ENCODE measurements around the gene CDC42EP5. TPM values are rescaled to one million over a fixed set of nuclear protein-coding genes. Genes with fewer than 3 reads are reported as not detected.
A peak's percentile ranks its signal among the peaks of the same experiment; 100 is the strongest.

CDC42EP5 gene
- total RNA-seq, 1 donor from 2014 or later = 24.5 TPM

DNA sequence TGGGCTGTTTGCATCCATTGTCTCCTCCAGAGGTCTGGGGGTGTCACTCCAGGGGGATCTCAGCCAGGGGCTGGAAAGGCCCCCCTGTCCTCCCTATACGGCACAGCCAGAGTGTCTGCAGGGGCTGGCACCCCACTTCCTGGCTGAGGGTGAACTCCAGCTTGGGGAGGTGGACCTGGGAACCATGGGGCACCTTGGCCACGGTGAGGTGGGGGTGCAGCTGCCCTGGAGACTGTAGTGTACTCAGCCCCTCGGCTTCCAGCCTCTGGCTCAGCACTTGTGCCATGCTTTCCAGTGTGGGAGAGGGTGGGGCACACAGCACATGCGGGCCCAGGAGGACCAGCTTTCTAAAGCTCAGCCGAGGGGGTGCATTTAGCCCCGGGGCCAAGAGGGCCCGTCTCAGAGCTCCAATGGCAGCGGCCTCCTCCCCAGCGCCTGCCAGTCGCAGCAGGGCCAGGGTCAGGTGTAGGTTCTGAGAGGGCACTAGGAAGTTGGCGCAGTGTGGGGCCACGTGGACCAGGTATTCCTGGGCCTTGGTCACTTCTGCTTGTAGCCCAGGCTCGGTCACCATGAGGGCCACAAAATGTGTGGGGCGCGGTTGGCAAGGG is 10.9 kb downstream of the CDC42EP5 start:
- DNase-seq = no peak

DNA sequence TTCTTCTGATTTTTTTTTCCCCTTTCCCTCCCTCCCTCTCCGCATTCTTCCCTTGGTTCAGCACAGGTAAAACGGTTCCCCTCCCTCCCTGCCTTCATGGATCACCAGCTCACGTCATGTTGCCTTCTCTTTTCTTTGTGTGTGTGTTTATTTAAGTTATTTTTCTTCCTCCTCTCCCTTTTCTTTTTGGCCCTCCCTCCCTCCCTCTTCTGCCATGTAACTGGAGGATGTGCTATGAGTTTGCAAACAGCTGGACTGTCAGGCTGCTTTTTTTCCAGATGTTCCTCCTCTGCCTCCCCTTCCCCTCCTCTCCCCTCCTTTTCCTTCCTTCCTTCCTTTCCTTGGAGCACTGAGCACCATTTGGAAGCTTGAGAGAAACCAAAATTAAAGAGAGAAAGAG is 11.5 kb downstream of the CDC42EP5 start:
- DNase-seq = peak; percentile 54

DNA sequence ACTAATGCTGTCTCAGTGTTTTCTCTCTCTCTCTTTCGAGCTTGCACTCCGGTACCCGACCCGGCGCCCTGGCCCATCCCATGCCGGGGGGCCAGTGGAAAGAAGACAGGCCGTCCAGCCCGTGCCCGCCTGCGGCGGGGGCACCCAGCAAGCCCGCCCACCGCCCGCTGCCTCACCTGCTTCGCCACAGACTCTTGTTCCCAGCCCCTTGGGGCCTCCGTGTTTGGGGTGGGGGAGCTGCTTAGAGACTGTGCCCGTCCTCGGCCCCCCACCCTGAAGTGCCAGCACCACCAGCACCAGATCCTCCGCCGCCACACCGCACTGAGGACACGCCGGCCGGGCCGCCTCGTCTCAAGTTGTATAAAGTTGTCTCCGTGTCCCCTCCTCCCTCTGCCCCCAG is 11.9 kb downstream of the CDC42EP5 start:
- no peak for DNase-seq

DNA sequence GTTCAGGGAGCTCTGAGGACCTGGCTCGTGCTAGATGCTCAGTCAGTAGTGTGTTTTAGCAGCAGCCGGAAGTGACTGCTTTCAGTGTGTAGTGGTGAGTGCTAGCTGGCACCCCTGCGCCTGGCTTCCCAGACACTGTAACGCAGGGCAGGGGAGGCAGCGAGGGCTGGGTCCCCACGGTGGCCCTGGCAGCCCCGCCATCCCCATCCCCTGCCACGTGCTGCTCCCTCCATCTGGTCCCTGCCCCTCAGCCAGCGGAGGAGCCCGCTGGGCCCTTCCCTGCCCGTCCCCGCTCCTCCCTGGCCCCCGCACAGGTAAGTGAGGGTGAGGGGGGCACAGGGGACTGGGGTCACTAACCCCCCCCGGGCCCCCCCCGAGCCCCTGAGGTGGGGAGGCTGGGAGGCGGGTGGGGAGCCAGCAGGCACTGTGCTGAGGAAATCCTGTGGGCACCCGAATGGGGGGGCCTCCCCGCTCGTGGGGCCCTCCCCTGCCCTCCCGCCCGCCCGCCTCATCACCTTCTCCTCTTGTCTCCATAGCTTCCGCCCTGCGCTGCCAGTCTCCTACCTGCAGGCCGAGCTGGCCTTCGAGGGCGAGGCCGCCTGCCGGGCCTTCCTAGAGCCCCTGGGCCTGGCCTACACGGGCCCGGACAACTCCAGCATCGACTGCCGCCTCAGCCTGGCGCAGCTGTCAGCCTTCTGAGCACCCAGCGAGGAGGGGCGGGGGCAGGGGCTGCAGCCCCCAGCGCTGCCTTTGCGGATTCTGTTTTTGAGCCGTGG is 12.7 kb downstream of the CDC42EP5 start:
- DNase-seq = no peak

DNA sequence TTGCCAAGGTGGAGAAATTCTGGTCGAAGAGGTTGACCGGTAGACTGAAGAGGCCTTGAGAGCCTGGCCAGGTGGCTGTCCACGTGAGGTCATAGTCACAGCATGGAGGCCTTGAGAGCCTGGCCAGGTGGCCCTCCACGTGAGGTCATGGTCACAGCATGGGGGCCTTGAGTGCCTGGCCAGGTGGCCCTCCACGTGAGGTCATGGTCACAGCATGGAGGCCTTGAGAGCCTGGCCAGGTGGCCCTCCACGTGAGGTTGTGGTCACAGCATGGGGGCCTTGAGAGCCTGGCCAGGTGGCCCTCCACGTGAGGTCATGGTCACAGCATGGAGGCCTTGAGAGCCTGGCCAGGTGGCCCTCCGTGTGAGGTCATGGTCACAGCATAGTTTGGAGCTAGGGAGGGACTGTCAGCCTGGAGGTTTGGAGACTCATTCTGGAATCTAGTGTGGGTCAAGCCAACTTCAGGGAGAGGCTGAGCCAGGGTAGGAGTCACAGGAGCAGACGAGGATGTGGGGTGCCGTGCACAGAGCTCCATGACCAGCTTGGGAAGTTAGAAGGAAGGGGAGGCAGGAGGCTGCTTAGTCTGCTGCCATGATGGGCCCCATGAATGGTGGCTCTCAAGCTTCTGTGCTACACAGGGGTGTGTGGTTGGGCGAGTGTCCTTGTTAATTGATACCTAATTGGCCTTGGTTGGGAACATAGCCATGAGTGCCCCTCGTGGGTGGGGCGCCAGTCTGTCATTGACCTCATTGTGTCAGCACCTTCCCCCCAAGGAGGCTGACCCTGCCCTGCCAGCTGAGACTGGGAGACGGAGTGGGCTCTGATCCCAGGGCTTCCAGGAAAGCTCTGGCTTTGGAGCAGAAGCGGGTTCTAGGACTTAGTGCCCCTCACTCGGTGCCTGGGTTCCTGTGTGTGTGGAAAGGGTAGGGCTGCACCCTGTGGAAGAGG is 13.5 kb downstream of the CDC42EP5 start:
- no peak for DNase-seq

DNA sequence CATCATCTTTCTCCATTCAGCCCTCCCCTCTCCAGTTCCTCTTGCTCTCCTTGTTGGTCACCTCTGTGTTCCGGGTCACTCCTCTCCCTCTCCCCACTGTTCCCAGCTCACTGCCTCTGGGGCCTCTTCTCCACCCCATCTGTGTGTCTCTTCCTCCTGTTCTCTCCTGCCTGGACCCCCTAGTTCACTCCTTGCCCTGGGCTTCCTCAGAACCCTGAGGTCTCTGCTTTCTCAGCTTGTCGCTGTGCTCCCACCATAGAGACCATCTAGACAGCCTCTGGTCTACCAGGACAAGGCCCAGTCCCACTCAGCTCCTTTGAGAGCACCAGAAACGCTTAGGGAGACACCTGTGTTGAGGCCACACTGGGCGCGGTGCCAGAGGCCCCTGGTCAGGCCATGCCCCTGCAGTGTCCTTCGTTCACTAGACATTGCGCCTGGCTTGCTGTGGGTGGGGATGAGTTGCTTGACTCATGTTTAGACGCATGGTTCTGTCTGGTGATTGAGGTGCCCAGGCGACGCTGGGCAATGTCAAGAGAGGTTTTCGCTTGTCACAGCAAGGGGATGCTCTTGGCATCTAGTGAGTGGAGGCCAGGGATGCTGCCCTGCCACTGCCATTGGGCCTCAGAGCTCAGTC is 14.3 kb downstream of the CDC42EP5 start:
- DNase-seq = no peak

DNA sequence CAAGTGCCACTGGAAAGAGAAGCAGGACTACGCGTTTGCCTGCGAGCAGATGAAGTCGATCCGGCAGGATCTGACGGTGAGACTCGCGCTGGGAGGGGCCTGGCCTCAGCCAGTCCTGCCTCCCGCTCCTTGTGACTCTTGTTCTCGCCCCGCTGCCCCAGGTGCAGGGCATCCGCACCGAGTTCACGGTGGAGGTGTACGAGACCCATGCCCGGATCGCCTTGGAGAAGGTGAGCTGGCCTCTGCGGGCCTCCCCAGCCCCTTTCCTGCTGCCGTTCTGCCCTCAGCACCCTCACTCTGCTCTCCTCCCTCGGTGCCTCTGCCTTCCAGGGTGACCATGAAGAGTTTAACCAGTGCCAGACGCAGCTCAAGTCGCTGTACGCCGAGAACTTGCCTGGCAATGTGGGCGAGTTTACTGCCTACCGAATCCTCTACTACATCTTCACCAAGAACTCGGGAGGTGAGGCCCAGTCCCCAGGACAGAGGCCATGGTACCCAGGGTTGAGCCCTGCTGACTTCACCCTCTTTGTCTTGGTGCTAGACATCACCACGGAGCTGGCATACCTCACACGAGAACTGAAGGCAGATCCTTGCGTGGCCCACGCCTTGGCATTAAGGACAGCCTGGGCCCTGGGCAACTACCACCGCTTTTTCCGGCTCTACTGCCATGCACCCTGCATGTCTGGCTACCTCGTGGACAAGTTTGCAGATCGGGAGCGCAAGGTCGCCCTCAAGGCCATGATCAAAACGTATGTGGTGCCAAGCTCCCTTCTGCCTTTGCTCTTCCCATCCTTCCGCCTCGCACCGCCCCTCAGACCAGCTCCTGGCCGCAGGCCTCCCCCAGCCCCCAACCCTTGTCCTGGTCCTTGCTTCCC is 15.1 kb downstream of the CDC42EP5 start:
- DNase-seq = no peak

DNA sequence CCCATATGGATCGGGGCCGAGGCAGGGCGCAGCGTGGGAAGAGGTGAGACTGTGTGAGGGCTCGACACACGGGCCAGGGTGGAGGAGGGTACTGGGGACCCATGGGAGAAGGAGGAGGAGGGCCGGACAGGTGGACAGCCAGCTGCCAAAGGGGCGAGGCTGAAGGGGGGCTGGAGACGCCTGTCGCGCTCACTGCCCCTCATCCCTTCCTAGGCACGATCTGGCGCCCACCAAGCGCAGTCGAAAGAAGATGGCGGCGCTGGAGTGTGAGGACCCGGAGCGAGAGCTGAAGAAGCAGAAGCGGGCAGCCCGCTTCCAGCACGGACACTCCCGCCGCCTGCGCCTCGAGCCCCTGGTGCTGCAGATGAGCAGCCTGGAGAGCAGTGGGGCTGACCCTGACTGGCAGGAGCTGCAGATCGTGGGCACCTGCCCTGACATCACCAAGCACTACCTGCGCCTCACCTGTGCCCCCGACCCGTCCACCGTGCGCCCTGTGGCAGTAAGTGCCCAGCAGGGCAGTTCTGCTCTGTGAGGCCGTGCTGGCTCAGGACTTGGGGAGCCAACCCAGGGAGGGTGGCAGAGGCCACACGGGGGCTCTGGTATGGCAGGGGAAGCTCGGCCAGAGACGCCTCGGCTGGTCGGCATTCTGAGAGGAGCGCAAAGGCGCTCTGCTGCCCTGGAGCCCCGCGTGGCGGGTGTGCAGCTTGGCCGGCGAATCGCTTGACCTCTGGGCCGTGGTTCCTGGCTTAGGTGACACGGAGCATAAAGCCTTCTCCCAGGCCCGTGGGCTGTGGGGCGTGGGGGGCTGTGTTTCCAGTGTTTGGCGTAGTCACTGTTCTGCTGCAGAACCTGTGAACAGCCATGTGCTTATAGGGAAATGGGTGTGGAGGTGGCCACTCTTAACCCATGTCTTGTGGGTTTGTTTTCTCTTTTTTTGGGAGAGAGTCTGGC is 16.4 kb downstream of the CDC42EP5 start:
- DNase-seq = no peak

DNA sequence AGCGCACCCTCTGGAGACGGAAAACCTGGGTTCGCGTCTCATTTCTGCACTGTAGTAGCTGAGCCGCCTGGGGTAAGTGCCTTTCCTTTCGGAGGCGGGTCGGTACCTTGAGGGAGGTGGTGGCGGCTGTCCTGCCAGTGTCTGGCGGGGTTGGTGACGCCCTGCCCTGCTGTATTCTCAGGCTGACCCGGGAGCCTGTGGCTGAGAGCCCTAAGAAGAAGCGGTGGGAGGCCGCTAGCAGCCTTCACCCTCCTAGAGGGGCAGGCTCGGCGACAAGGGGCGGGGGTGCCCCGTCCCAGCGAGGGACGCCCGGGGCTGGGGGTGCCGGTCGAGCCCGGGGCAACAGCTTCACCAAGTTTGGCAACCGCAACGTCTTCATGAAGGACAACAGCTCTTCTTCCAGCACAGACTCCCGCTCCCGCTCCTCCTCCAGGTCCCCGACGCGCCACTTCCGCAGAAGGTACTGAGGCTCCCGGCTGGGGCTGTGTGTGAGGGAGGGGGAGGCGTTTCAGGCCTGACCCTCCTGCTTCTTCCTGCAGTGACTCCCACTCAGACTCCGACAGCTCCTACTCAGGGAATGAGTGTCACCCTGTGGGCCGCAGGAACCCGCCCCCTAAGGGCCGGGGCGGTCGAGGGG is 17.2 kb downstream of the CDC42EP5 start:
- DNase-seq = no peak

DNA sequence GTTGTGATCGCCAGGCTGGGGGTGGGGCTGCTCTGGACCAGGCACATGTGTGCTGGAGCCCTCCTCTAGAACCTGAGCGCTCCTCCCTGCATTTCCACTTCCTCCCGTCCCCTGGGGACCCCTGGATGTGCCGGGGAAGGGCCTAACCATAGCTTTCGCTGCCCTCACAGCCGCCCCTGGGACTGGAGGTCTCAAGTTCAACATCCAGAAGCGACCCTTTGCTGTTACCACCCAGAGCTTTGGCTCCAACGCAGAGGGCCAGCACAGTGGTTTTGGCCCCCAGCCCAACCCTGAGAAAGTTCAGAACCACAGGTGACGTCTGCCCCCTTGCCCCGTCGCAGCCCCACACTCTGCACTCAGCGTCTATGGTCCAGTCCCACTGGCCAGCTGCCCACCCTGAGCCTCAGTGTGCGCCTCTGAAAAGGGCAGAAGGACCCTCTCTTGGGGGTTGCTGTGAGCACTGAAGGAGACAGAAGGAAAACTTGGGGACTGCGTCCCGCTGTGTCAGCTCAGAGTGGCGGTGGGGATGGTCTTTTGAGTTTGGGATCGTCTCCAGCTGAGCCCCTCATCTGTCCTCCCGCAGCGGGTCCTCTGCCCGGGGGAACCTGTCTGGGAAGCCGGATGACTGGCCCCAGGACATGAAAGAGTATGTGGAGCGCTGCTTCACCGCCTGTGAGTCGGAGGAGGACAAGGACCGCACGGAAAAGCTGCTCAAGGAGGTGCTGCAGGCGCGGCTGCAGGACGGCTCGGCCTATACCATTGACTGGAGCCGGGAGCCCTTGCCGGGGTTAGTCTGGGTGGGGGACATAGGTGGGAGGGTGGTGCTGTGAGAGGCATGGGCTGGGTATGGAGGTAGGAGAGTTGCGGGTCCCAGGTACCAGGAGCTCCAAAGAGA is 18.1 kb downstream of the CDC42EP5 start:
- DNase-seq = no peak

DNA sequence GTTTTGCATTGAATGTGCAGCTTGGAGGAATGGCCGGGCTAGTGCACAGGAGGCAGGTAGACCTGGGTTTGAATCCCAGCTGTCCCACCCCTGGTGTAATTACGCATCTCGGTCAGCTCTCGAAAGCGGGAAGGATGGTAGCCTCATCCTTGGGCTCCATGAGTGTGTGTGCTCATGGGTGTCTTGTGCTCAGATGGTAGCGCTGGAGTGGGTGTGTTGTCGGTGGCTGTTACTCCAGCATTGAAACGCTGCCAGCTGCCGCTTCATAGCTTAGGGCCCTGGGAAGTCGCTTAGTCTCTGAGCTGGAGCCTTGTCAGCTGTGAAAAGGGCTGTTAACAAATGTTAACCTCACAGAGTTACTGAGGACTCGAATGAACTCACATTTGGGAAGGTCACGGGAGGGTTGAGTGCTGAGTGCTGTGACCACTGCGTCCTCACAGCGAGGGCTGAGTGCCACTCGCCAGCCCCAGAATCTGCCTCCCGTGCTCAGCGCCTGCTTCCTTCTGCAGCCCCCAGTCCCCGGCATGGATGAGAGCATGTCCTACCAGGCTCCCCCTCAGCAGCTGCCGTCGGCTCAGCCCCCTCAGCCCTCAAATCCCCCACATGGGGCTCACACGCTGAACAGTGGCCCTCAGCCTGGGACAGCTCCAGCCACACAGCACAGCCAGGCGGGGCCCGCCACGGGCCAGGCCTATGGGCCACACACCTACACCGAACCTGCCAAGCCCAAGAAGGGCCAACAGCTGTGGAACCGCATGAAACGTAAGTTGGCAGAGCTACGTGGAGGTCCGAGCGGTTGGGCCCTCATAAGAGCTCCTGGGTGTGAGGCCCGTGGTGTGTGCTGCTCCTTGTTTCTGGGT is 18.9 kb downstream of the CDC42EP5 start:
- DNase-seq = no peak

DNA sequence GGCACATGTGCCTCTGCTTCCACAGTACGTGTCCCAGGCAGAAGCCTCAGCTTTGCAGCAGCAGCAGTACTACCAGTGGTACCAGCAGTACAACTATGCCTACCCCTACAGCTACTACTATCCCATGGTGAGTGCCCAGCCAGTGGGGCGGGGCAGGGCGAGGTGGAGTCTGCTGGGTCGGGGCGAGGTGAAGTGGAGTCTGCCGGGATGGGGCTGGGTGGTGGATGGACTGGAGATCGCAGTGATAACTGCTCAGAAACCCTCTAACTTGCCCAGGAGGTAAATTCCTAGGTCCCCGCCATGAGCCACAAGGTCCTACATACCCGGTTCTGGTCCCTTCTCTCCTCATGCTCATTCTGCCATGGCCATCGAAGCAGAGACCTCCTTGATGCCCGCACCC is 20.5 kb downstream of the CDC42EP5 start:
- DNase-seq = no peak

DNA sequence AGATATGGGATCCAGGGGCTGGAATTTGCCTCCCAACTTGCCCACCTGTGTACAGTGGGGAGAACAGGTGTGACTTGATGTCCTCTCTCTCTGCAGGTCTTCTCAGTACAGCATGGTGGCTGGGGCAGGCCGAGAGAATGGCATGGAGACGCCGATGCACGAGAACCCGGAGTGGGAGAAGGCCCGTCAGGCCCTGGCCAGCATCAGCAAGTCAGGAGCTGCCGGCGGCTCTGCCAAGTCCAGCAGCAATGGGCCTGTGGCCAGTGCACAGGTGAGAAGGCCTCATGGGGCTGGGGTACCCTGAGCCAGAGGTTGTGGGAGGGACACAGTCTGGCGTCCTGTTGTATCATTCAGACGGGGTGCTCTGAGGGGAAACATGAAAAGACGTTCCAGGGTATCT is 21.1 kb downstream of the CDC42EP5 start:
- no peak for DNase-seq

DNA sequence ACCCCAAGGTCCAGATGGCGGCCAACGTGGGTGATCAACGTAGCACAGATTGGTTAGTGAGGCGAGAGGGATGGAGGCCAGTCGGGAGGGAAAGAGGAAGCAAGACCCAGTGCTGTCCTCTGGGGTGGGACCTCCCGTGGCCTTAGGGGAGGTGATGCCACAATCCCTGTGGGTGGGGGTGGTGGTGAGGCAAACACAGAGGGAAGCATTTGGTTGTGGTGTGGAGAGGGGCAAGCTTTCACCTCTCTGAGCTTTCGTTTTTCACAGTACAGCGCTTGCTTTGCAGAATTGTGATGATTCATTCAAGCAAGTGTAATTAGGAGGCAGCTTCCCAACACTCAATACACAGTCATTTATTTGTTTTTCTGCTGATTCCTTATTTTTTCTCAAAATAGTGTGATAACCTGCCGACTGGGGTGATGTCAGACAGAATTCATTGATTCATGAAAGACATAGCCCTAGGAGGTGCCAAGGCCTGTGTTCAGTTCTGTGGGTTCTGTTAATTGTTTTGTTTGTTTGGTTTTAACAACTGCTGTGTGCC is 21.7 kb downstream of the CDC42EP5 start:
- no peak for DNase-seq

DNA sequence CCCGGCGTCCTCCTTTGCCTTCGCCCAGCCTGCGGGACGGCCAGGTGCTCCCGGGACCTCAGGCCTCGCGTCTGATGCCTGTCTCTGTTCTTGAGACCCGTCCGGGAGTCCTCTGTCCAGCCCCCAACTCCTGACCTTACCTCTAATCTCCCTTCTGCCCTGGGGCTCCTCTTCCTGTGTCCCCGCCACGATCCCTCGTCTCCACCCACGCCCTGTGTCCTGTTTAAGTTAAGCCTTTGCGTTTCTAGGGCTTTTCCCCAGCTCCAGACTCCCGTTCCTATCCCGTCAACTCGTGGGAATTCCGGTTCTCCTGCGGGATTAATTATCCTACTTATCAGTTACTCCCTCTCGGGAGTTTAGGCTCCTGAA is 23.4 kb downstream of the CDC42EP5 start:
- no peak for DNase-seq

DNA sequence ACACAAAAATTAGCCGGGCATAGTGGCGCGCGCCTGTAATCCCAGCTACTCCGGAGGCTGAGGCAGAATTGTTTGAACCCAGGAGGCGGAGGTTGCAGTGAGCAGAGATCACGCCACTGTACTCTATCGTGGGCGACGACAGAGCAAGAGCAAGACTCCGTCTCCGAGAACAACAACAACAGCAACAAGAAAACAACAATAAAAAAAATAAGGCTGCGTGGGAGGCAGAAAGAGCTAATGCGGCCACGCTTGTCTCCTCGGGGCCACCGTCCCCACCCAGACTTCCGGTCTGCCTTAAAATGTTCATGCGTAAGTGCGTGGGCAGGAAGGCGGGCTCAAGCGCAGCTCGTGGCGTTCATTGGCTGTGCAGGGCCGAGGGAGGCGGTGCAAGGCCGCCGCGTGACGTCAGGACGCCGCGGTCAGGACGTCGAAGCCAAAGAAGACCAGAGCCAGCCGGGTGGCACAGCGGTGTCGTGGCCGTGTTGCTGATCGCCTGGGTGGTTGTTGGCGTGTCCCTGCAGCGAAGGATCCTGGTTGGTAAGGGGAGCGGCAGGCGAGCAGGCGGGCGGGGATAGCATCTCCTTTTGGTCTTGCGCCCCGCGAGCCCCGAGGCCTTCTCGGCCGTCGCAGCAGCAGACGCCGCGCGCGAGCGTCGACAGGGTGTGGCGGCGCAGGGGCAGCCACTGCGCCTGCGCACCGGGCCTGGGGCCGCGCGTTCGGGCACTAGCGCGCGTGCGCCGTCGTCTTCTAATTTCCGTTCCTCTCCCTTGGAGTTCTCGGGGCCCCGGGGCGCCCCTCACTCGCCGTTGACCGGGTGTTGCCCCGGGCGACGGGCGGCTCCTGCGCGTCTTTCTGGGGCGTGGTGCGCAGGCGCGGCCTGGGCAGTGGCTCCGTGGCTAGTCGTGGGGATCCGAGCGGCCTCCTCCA is 24.1 kb downstream of the CDC42EP5 start, which contains the start of gene LENG8:
TSS of gene LENG8 (plus strand) at position 426 of the 927 bp plus-strand sequence. CDS start 2,146 bp downstream, outside the sequence.
- peak; percentile 99 for DNase-seq
